Ishikawa (cell line): ENCODE measurements around the gene ATP10B.

Experiments
- CEBPB ChIP-seq: IDR thresholded peaks from 2 replicates; pipeline ENCODE4 v1.6.1; 2012
- EGR1 ChIP-seq: IDR thresholded peaks from 2 replicates; pipeline ENCODE4 v1.6.1; 2012
- EP300 ChIP-seq: IDR thresholded peaks from 2 replicates; pipeline ENCODE4 v1.6.1; 2012; ENCODE audit warnings: borderline replicate concordance
- FOXM1 ChIP-seq: IDR thresholded peaks from 2 replicates; pipeline ENCODE4 v1.6.1; 2012; ENCODE audit warnings: low read depth, borderline replicate concordance
- MAX ChIP-seq: IDR thresholded peaks from 2 replicates; pipeline ENCODE4 v1.6.1; 2012
- RAD21 ChIP-seq: IDR thresholded peaks from 2 replicates; pipeline ENCODE4 v1.6.1; 2012; ENCODE audit warnings: low read depth
- REST ChIP-seq: IDR thresholded peaks from 2 replicates; pipeline ENCODE4 v1.6.1; 2012; ENCODE audit warnings: low read depth, mild to moderate bottlenecking
- TAF1 ChIP-seq: IDR thresholded peaks from 2 replicates; pipeline ENCODE4 v1.6.1; 2012; ENCODE audit warnings: low read depth, mild to moderate bottlenecking
- TCF12 ChIP-seq: IDR thresholded peaks from 2 replicates; pipeline ENCODE4 v1.6.1; 2012; ENCODE audit warnings: low read depth
- TEAD4 ChIP-seq: IDR thresholded peaks from 2 replicates; pipeline ENCODE4 v1.6.1; 2012
- USF1 ChIP-seq: IDR thresholded peaks from 2 replicates; pipeline ENCODE4 v1.6.1; 2012
- YY1 ChIP-seq: IDR thresholded peaks from 2 replicates; pipeline ENCODE4 v1.6.1; 2012; ENCODE audit warnings: low read depth
- ZBTB7A ChIP-seq: IDR thresholded peaks from 2 replicates; pipeline ENCODE4 v1.6.1; 2012; ENCODE audit warnings: low read depth

GRCh38 chr5:160537940-160538339 is 314.1 kb downstream of the ATP10B start:
- TF ChIP-seq EGR1 (no peak), YY1 (no peak), FOXM1 (no peak), TCF12 (no peak), TAF1 (no peak), EP300 (no peak), ZBTB7A (no peak), CEBPB (no peak), RAD21 (no peak), REST (no peak), MAX (no peak), TEAD4 (no peak), USF1 (no peak)
